ENCODE measurements around the gene NAB2.

DNA sequence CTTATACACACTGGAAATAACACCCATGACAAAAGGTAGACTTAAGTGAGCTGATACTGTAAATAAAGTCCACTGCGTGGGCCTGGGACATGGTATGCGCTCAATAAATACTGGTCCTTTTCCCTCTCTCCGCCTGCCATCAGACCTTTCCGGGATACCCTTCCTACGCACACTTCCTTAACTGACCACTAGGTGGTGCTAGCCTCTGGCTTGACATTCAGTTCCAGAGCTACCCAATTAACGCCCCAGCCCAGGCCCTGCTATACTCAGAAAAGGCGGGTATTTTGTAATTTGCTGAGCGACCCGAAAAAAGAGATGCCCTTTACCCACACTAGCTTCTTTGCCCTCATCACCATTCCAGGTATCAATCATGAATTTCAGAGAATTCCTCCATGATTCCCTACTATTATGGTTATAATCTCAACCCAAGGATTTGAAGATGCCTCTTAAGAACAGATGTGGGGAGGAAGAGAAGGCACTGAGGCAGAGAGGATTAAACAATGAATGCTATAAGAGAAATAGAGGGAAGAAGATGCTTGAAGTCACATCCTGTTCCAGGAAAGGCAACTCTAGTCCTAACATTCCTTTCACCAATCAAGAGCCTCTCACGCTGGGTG, 35.5 kb downstream of the NAB2 start:
- TF ChIP-seq, protein P1, sequence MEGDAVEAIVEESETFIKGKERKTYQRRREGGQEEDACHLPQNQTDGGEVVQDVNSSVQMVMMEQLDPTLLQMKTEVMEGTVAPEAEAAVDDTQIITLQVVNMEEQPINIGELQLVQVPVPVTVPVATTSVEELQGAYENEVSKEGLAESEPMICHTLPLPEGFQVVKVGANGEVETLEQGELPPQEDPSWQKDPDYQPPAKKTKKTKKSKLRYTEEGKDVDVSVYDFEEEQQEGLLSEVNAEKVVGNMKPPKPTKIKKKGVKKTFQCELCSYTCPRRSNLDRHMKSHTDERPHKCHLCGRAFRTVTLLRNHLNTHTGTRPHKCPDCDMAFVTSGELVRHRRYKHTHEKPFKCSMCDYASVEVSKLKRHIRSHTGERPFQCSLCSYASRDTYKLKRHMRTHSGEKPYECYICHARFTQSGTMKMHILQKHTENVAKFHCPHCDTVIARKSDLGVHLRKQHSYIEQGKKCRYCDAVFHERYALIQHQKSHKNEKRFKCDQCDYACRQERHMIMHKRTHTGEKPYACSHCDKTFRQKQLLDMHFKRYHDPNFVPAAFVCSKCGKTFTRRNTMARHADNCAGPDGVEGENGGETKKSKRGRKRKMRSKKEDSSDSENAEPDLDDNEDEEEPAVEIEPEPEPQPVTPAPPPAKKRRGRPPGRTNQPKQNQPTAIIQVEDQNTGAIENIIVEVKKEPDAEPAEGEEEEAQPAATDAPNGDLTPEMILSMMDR (IDR thresholded peaks at IDR 0.05; ENCODE audit: insufficient read depth, low read length, poor library complexity, severe bottlenecking) = peak; percentile 67
- TF ChIP-seq EZH2phosphoT487 (conservative IDR thresholded peaks at IDR 0.05; ENCODE audit: low read length) = no peak

Measured in SU-DHL-6 (cell line).